ENCODE measurements around the gene UQCC3.
"Not testable (repeated sequence)": the region's sequence is repeated elsewhere in the genome, so short reads cannot be mapped to it uniquely, and the experiment has no call there.

The UQCC3 gene

GRCh38 chr11:62671608-62672389 is at the start of gene UQCC3, which contains the start of gene LBHD1:
Gene UQCC3, plus strand, starts transcription at chr11:62671673. Its CDS starts 73 bp downstream, at chr11:62671746.
Gene LBHD1, minus strand, starts transcription at chr11:62672267. Its CDS starts 2,236 bp downstream, at chr11:62670031.
- peak; percentile 89 for DNase-seq

- DNase-seq: no peak
Measured at GRCh38 chr11:62622476-62623089, 48.9 kb upstream of the UQCC3 start.

- DNase-seq: no peak
Measured at GRCh38 chr11:62627713-62628112, 43.8 kb upstream of the UQCC3 start.

DNA sequence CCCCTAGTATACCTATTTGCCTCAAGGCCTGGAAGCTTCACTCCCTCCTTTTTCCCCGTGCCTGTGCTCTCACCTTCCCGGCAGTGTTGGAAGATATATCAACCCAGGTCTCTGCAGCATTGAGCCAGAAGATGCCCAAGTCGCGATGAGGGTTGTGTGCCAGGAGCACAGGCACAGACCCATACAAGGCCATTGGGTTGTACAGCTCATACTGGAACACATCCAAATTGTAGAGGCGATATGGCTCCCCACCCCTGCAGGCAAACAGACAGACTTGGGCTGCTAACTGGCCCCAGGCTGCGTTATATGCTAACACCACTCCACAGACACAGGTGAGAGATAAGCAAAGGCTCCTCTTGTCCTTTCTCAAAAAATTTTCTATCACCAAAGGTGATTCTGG is 39.0 kb upstream of the UQCC3 start:
- DNase-seq: no peak

GRCh38 chr11:62644220-62644619 is 27.3 kb upstream of the UQCC3 start:
- no peak for DNase-seq

GRCh38 chr11:62645671-62645945 is 25.9 kb upstream of the UQCC3 start:
- no peak for DNase-seq

GRCh38 chr11:62645946-62646824 is 25.3 kb upstream of the UQCC3 start, which contains the start of gene GANAB:
Gene GANAB, minus strand, starts transcription at chr11:62646613. Its CDS starts 14 bp downstream, at chr11:62646599.
- DNase-seq: peak; percentile 99

- no peak for DNase-seq
Measured at GRCh38 chr11:62646825-62647608, 24.5 kb upstream of the UQCC3 start.

DNA sequence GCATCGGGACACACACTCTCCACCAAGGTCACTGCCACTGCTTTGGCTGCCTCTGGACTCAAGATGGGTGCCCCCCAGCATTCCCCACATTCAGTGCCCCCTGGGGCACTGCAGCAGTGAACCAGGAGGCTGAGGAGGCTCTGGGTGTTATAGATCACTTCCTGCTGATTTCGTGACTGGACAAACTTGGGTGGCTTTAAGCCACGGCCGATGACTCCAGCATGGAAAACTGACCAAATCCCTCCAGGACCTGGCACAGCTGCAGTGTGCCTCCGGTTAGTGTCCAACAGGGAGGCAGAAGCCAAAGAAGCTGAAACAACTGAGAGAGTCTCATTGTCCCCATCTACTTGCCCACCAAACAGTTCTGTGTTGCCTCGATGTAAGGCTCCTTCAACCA is 23.9 kb upstream of the UQCC3 start:
- DNase-seq: no peak

- no peak for DNase-seq
Measured at GRCh38 chr11:62648185-62648966, 23.1 kb upstream of the UQCC3 start.

- DNase-seq: no peak
Measured at GRCh38 chr11:62648967-62649364, 22.5 kb upstream of the UQCC3 start.

GRCh38 chr11:62649486-62649885 is 22.0 kb upstream of the UQCC3 start:
- DNase-seq: no peak

GRCh38 chr11:62650283-62650682 is 21.2 kb upstream of the UQCC3 start:
- DNase-seq: not testable (repeated sequence)

DNA sequence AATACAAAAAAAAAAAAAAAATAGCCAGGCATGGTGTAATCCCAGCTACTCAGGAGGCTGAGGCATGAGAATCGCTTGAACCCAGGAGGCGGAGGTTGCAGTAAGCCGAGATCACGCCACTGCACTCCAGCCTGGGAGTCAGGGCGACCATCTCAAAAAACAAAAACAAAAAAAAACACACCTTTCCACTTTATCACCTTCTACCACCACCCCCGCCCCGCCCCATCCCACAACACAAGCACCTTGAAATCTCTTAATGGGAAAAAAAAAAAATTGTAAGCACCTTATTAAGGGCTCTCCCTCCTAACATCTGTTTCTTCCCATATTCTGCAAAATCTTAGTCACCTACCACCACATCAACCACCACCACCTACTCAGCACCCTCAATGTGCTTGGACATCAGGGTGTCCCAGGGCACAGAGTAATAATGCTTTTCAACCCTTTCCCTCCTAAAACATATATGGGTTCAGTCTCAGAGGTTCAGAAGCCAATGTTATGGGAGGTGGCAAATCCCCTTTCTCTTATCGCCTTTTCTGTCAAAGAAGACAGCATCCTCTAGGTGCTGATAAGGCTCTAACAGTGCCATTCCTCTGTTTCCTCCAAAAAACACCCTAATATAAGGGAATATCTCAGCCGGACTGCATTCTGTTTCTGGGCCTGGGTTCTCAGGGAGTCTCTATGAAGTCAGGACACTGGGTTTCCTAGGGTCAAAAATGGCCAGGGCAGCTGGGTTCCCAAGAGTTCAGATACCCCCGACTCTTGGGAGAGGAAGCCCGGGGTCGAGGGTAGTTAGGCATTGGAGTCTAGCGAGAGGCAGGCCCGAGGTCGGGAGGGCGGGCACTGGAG is 19.1 kb upstream of the UQCC3 start:
- no peak for DNase-seq

- DNase-seq: no peak
Measured at GRCh38 chr11:62654297-62654696, 17.2 kb upstream of the UQCC3 start.

- no peak for DNase-seq
Measured at GRCh38 chr11:62656796-62657429, 14.6 kb upstream of the UQCC3 start.

- no peak for DNase-seq
Measured at GRCh38 chr11:62664405-62665074, 6.9 kb upstream of the UQCC3 start.

DNA sequence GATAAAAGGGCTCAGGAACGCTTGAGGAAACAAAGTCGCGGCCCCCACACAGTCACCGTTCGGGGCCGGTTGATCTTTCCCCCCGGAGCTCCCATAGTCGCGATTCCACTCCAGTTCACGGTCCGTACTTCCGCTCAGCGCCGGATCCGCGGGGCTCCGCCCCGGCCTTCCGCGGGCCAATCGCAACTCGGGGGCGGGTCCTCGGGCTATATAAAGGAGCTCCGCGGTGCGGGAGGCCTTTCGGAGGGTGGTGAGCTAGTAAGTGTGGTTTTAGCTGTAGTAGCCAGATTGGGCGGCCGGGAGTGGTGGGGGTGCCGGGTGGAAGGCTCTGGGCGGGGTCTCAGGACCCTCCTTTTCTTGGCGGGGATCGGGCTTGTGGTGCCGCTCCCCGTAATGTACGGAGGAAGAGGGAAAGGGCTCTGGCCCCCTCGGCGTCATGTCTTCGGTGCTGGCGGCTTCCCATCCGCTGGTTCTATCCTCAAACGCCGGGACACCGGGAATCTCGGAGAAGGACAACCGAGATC is 6.3 kb upstream of the UQCC3 start, which contains the start of the genes C11orf98 and CSKMT:
TSS of gene C11orf98 (minus strand) at position 136 of the 524 bp plus-strand sequence. CDS start at position 95, 41 bp downstream.
TSS of gene CSKMT (plus strand) at position 238 of the 524 bp plus-strand sequence. CDS start 568 bp downstream, outside the sequence.
- peak; percentile 98 for DNase-seq

DNA sequence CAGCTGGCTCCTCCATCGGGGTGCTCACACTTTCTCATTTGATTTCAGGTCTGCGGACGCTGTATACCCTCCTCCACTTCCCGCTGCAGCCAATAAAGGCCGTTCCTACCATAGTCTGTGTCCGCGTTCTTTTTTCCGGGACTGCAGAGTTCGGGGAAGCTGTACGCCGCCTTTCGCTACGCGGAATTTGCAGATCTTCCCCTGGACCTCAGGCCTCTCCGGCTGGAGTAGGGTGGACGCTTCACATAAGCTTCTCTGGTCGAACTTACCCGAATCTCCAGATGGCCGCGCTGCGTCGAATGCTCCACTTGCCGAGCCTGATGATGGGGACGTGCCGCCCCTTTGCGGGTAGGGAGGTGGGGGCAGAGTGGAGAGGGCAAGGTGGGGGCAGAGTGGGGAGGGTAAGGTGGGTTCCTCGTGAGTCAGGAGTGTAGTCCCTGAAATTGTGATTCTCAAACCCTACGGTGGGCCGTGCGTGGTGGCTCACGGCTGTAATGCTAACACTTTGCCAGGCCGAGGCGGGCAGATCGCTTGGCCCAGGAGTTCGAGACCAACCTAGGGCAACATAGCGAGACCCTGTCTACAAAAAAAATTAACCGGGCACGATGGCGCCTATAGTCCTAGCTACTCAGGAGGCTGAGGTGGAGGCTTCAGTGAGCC is 5.7 kb upstream of the UQCC3 start:
- DNase-seq: no peak
